ENCODE results near the gene DNAH17.
"Not testable (repeated sequence)": the region's sequence is repeated elsewhere in the genome, so short reads cannot be mapped to it uniquely, and the experiment has no call there.

The DNAH17 gene

GRCh38 chr17:78471635-78472034, 105.6 kb downstream of the DNAH17 start:
- no peak for DNase-seq

- no peak for DNase-seq
These were observed 107.8 kb downstream of the DNAH17 start for GRCh38 chr17:78469443-78469842.

GRCh38 chr17:78468366-78468765, 108.8 kb downstream of the DNAH17 start:
- DNase-seq, result no peak

GRCh38 chr17:78466786-78467715, 110.1 kb downstream of the DNAH17 start:
- no peak for DNase-seq

GRCh38 chr17:78466109-78466785, 110.9 kb downstream of the DNAH17 start:
- DNase-seq, result not testable (repeated sequence)

GRCh38 chr17:78462148-78462547, 115.0 kb downstream of the DNAH17 start:
- DNase-seq, result no peak

GRCh38 chr17:78461799-78462053, 115.5 kb downstream of the DNAH17 start:
- no peak for DNase-seq

GRCh38 chr17:78460951-78461798, 116.0 kb downstream of the DNAH17 start:
- no peak for DNase-seq

- no peak for DNase-seq
These were observed 117.0 kb downstream of the DNAH17 start for GRCh38 chr17:78460176-78460675.

GRCh38 chr17:78459696-78460095, 117.5 kb downstream of the DNAH17 start:
- no peak for DNase-seq

- no peak for DNase-seq
These were observed 118.4 kb downstream of the DNAH17 start for GRCh38 chr17:78458736-78459335.

GRCh38 chr17:78458091-78458490, 119.1 kb downstream of the DNAH17 start:
- no peak for DNase-seq

GRCh38 chr17:78454346-78454745, 122.8 kb downstream of the DNAH17 start:
- no peak for DNase-seq

GRCh38 chr17:78451753-78452152, 125.4 kb downstream of the DNAH17 start:
- no peak for DNase-seq

- DNase-seq, result no peak
These were observed 126.4 kb downstream of the DNAH17 start for GRCh38 chr17:78450696-78451345.

- no peak for DNase-seq
These were observed 127.1 kb downstream of the DNAH17 start for GRCh38 chr17:78449983-78450595.

GRCh38 chr17:78448356-78448993, 128.7 kb downstream of the DNAH17 start:
- DNase-seq, result no peak

- no peak for DNase-seq
These were observed 130.4 kb downstream of the DNAH17 start for GRCh38 chr17:78446833-78447232.

- no peak for DNase-seq
These were observed 132.8 kb downstream of the DNAH17 start for GRCh38 chr17:78444392-78444791.

GRCh38 chr17:78442648-78443218, 134.5 kb downstream of the DNAH17 start:
- no peak for DNase-seq
